Right lobe of liver (tissue), 6 donors: ENCODE measurements around the gene PLEKHM1. TPM values are rescaled to one million over a fixed set of nuclear protein-coding genes. Genes with fewer than 3 reads are reported as not detected.

ENCODE experiments used
- ATAC-seq, 4 donors: fragments of 200-7000 bp; cut with Tn5 transposase; one replicate each; pipeline ENCODE4 v1.9.1; 2020; ENCODE audit warnings: mild to moderate bottlenecking in 4 of 4, moderate library complexity in 4 of 4
- DNase-seq, 3 donors: peaks; one replicate each; pipeline ENCODE4 v3.0.0-alpha.2; 2020
- H3K27ac ChIP-seq, 3 donors: fragments of 200-600 bp; one replicate each; pipeline ENCODE4 v1.8.0; 2022
- H3K27me3 ChIP-seq, 2 donors: fragments of 200-600 bp; one replicate each; pipeline ENCODE4 v1.8.0; 2022
- H3K36me3 ChIP-seq, 4 donors: fragments of 200-600 bp; sonication (generic) in 1 of 4; one replicate each; pipeline versions ENCODE4 v1.5.1 to v1.8.0; 2017 to 2022; ENCODE audit warnings: control low read depth in 1 of 4
- H3K4me1 ChIP-seq, 4 donors: fragments of 200-600 bp; sonication (generic) in 1 of 4; one replicate each; pipeline versions ENCODE4 v1.5.1 to v1.8.0; 2017 to 2022; ENCODE audit warnings: control low read depth in 1 of 4
- H3K4me3 ChIP-seq, 3 donors: fragments of 200-600 bp; one replicate each; pipeline ENCODE4 v1.8.0; 2022
- H3K9me3 ChIP-seq, 4 donors: fragments of 200-600 bp; sonication (generic) in 1 of 4; one replicate each; pipeline versions ENCODE4 v1.5.1 to v1.8.0; 2017 to 2022; ENCODE audit warnings: control low read depth in 1 of 4
- CTCF ChIP-seq, 4 donors: fragments of 200-600 bp in 3 of 4; fragments of 450-650 bp in 1 of 4; IDR thresholded peaks; one replicate each; pipeline versions ENCODE4 v1.5.1 to v1.8.0; 2016 to 2022; ENCODE audit warnings: antibody characterized with exemption in 4 of 4, mild to moderate bottlenecking in 2 of 4
- POLR2A ChIP-seq: fragments of 450-650 bp; IDR thresholded peaks from one replicate; pipeline ENCODE4 v1.6.1; 2017; ENCODE audit warnings: antibody characterized with exemption, mild to moderate bottlenecking
- WGBS: methylation state at CpG from one replicate; pipeline ENCODE4 v1.1.6; 2018; ENCODE audit warnings: low coverage, low lambda C conversion rate; ENCODE audit not compliant: insufficient coverage; ENCODE audit errors: missing lambda C conversion rate; 5-methylcytosine and 5-hydroxymethylcytosine counted together
- intact Hi-C, 2 donors: fragments of 100-400 bp; cut with DNase I; formaldehyde crosslinking; loops; one replicate each; pipeline versions ENCODE4 v1.11.2 to v1.14.1; 2022
- total RNA-seq, 6 experiments: library from RNA; depleted of rRNA in 2 of 6; stranded (reverse); fragments of >200 nt in 2 of 6; fragmentation: NEBNext Ultra II Directional in 3 of 6; extraction: Animal tissue kit (Norgen Biotek cat#: 25700) in 3 of 6; gene quantifications; one replicate each; pipeline versions ENCODE4 v1.1.0 to v1.2.4, GENCODE V29; 2016 to 2023
- donor health status: DM: no; HTN: yes; CAD: no.
- donor health status: DM: no; HTN: no; CAD: no.
- donor health status: DM: no; HTN: no; CAD: no.
- donor health status: DM: no; HTN: yes; CAD: no.
- donor health status: DM: no; HTN: yes; CAD: no.

The PLEKHM1 gene
- total RNA-seq, 6 experiments from 2014 or later = 11.9 to 27.5 (median 23.1) TPM

GRCh38 chr17:45427181-45427835, 63.2 kb downstream of the PLEKHM1 start:
- Histone ChIP-seq H3K4me1 (peaks cover 0 to 30% (median 5%) of the 10 kb centered on the region in 4 donors), H3K36me3 (no peaks in the 10 kb centered on the region), H3K27ac (no peak overlapping the region), H3K9me3 (no peaks in the 10 kb centered on the region), H3K4me3 (no peak overlapping the region), H3K27me3 (peaks cover 0 to 19% of the 10 kb centered on the region in 2 donors)
- DNase-seq (peak in 1 of 3 donors; percentile 48), ATAC-seq (no peak)
- WGBS = 70% methylated on average over 6 of the region's 11 CpGs
- intact Hi-C loops = no loop called here
- no peak for TF ChIP-seq CTCF (IDR thresholded peaks at IDR 0.05)
- no peak for TF ChIP-seq POLR2A

GRCh38 chr17:45426561-45426960, 64.0 kb downstream of the PLEKHM1 start:
- ATAC-seq (no peak), DNase-seq (peak in 1 of 3 donors; percentile 11)
- H3K4me3 ChIP-seq = no peak overlapping the region
- H3K27me3 ChIP-seq = peaks cover 0 to 17% of the 10 kb centered on the region in 2 donors
- intact Hi-C loops = no loop called here
- no peaks in the 10 kb centered on the region for H3K9me3 ChIP-seq
- peaks cover 0 to 25% (median 5%) of the 10 kb centered on the region in 4 donors for H3K4me1 ChIP-seq
- H3K36me3 ChIP-seq = no peaks in the 10 kb centered on the region
- no peak for TF ChIP-seq POLR2A
- no peak for TF ChIP-seq CTCF (IDR thresholded peaks at IDR 0.05)
- 67% methylated on average over 7 of the region's 7 CpGs for WGBS
- no peak overlapping the region for H3K27ac ChIP-seq

- WGBS = 58% methylated on average over 4 of the region's 6 CpGs
- TF ChIP-seq POLR2A (no peak), CTCF (IDR thresholded peaks at IDR 0.05) (peak in 1 of 4 donors; percentile 1)
- intact Hi-C loops = no loop called here
- Histone ChIP-seq H3K9me3 (no peaks in the 10 kb centered on the region), H3K27me3 (peaks cover 0 to 12% of the 10 kb centered on the region in 2 donors), H3K4me1 (peaks cover 0 to 20% (median 3%) of the 10 kb centered on the region in 4 donors), H3K36me3 (no peaks in the 10 kb centered on the region), H3K4me3 (no peak overlapping the region), H3K27ac (no peak overlapping the region)
- ATAC-seq (no peak), DNase-seq (no peak)
Observed at GRCh38 chr17:45425984-45426413, 64.5 kb downstream of the PLEKHM1 start.

- no peaks in the 10 kb centered on the region for H3K36me3 ChIP-seq
- DNase-seq (peak; percentile 67 to 84 (median 74)), ATAC-seq (peak; percentile 70 to 85 (median 76))
- no peaks in the 10 kb centered on the region for H3K9me3 ChIP-seq
- H3K27ac ChIP-seq = no peak overlapping the region
- WGBS = no CpG with 5 or more reads among the region's 18 CpGs
- intact Hi-C loops = no loop called here
- peaks cover 0 to 6% of the 10 kb centered on the region in 2 donors for H3K27me3 ChIP-seq
- H3K4me3 ChIP-seq = peak overlapping the region in 2 of 3 donors; percentile 16 to 30
- peaks cover 0 to 15% (median 0%) of the 10 kb centered on the region in 4 donors for H3K4me1 ChIP-seq
- TF ChIP-seq POLR2A (no peak), CTCF (IDR thresholded peaks at IDR 0.05) (peak in 2 of 4 donors; percentile 31 to 48)
Observed at GRCh38 chr17:45425125-45425983, 65.2 kb downstream of the PLEKHM1 start.
